ENCODE data around the gene APC2. TPM values are rescaled to one million over a fixed set of nuclear protein-coding genes. Genes with fewer than 3 reads are reported as not detected.

APC2 gene
- total and polyA plus RNA-seq, 8 donors = 0.06 to 1.4 (median 0.68) TPM

- H3K27me3 ChIP-seq = peaks cover 70 to 90% of the 10 kb centered on the region in 2 donors
- ATAC-seq = peak; percentile 56
- DNase-seq = peak in 1 of 4 donors; percentile 72
- intact Hi-C loops (cut with DNase I) = no loop called here
- H3K4me3 ChIP-seq = no peak overlapping the region
- H3K4me1 ChIP-seq = peaks cover 0 to 23% of the 10 kb centered on the region in 2 donors
- H3K9me3 ChIP-seq = no peaks in the 10 kb centered on the region
- peaks cover 0 to 7% of the 10 kb centered on the region in 2 donors for H3K36me3 ChIP-seq
- TF ChIP-seq, protein P1, sequence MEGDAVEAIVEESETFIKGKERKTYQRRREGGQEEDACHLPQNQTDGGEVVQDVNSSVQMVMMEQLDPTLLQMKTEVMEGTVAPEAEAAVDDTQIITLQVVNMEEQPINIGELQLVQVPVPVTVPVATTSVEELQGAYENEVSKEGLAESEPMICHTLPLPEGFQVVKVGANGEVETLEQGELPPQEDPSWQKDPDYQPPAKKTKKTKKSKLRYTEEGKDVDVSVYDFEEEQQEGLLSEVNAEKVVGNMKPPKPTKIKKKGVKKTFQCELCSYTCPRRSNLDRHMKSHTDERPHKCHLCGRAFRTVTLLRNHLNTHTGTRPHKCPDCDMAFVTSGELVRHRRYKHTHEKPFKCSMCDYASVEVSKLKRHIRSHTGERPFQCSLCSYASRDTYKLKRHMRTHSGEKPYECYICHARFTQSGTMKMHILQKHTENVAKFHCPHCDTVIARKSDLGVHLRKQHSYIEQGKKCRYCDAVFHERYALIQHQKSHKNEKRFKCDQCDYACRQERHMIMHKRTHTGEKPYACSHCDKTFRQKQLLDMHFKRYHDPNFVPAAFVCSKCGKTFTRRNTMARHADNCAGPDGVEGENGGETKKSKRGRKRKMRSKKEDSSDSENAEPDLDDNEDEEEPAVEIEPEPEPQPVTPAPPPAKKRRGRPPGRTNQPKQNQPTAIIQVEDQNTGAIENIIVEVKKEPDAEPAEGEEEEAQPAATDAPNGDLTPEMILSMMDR (IDR thresholded peaks at IDR 0.05) = no peak
- no peak overlapping the region for H3K27ac ChIP-seq
Observed at GRCh38 chr19:1455336-1456120, 5.6 kb downstream of the APC2 start.

- TF ChIP-seq, protein P1 (IDR thresholded peaks at IDR 0.05) = no peak
- Histone ChIP-seq H3K27me3 (peaks cover 62 to 82% of the 10 kb centered on the region in 2 donors), H3K9me3 (no peaks in the 10 kb centered on the region), H3K4me1 (peaks cover 0 to 23% of the 10 kb centered on the region in 2 donors), H3K36me3 (peaks cover 0 to 14% of the 10 kb centered on the region in 2 donors), H3K4me3 (no peak overlapping the region), H3K27ac (no peak overlapping the region)
- ATAC-seq = no peak
- intact Hi-C loops (cut with DNase I) = no loop called here
- no peak for DNase-seq
Observed at GRCh38 chr19:1456121-1456900, 6.4 kb downstream of the APC2 start.

- intact Hi-C loops (cut with DNase I) = no loop called here
- DNase-seq = no peak
Observed at GRCh38 chr19:1457031-1457739, 7.3 kb downstream of the APC2 start.

DNA sequence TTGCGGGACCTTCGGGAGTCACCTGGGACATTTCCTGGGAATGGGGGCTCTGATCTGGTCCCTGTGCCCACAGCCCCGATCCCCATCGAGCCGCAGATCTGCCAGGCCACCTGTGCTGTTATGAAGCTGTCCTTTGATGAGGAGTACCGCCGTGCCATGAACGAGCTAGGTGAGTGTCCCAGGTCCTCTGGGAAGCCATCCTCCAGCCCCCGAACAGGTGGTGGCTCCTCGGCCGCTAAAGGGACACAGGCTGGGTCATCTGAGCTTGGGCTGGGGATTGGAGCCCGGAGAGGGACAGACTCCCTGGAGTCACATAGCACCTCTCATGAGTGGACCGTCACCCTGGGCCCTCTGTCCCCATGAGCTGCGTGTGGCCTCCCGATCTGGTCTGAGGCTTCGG is 8.0 kb downstream of the APC2 start:
- H3K4me3 ChIP-seq = no peak overlapping the region
- H3K27ac ChIP-seq = no peak overlapping the region
- peaks cover 0 to 23% of the 10 kb centered on the region in 2 donors for H3K4me1 ChIP-seq
- peaks cover 46 to 66% of the 10 kb centered on the region in 2 donors for H3K27me3 ChIP-seq
- DNase-seq (no peak), ATAC-seq (no peak)
- TF ChIP-seq, protein P1 (IDR thresholded peaks at IDR 0.05) = no peak
- intact Hi-C loops (cut with DNase I) = no loop called here
- no peaks in the 10 kb centered on the region for H3K9me3 ChIP-seq
- peaks cover 0 to 14% of the 10 kb centered on the region in 2 donors for H3K36me3 ChIP-seq

More at GRCh38 chr19:1457031-1457739, 7.3 kb downstream of the APC2 start:
- Histone ChIP-seq H3K4me1 (peaks cover 0 to 23% of the 10 kb centered on the region in 2 donors), H3K27me3 (peaks cover 53 to 73% of the 10 kb centered on the region in 2 donors), H3K27ac (no peak overlapping the region), H3K4me3 (no peak overlapping the region), H3K36me3 (peaks cover 0 to 14% of the 10 kb centered on the region in 2 donors), H3K9me3 (no peaks in the 10 kb centered on the region)
- TF ChIP-seq, protein P1 (IDR thresholded peaks at IDR 0.05) = no peak
- ATAC-seq = no peak
